HG02588 (cell line): ENCODE measurements around the gene SDK1.
"Not testable (repeated sequence)": the region's sequence is repeated elsewhere in the genome, so short reads cannot be mapped to it uniquely, and the experiment has no call there.

Experiments
- ATAC-seq: cut with Tn5 transposase; IDR thresholded peaks from one replicate; pipeline ENCODE4 v1.9.1; 2021; ENCODE audit warnings: mild to moderate bottlenecking, moderate library complexity; ENCODE audit not compliant: unreplicated experiment

Gene SDK1

GRCh38 chr7:4203626-4204512 lies 902.8 kb downstream of the SDK1 start:
- no peak for ATAC-seq

- ATAC-seq: no peak
These were observed 903.6 kb downstream of the SDK1 start for GRCh38 chr7:4204513-4205165.

GRCh38 chr7:4205828-4206227 lies 904.8 kb downstream of the SDK1 start:
- no peak for ATAC-seq

GRCh38 chr7:4207011-4207410 lies 906.0 kb downstream of the SDK1 start:
- ATAC-seq: no peak

- no peak for ATAC-seq
These were observed 907.0 kb downstream of the SDK1 start for GRCh38 chr7:4208086-4208485.

GRCh38 chr7:4208586-4208985 lies 907.5 kb downstream of the SDK1 start:
- no peak for ATAC-seq

- ATAC-seq: no peak
These were observed 908.1 kb downstream of the SDK1 start for GRCh38 chr7:4209126-4209525.

GRCh38 chr7:4209966-4210365 lies 908.9 kb downstream of the SDK1 start:
- no peak for ATAC-seq

GRCh38 chr7:4210821-4211220 lies 909.8 kb downstream of the SDK1 start:
- no peak for ATAC-seq

GRCh38 chr7:4211261-4211660 lies 910.2 kb downstream of the SDK1 start:
- no peak for ATAC-seq

- no peak for ATAC-seq
These were observed 911.3 kb downstream of the SDK1 start for GRCh38 chr7:4212376-4212775.

GRCh38 chr7:4214291-4215155 lies 913.5 kb downstream of the SDK1 start:
- ATAC-seq: no peak

GRCh38 chr7:4215176-4215720 lies 914.2 kb downstream of the SDK1 start:
- ATAC-seq: no peak

- no peak for ATAC-seq
These were observed 915.0 kb downstream of the SDK1 start for GRCh38 chr7:4216016-4216415.

- not testable (repeated sequence) for ATAC-seq
These were observed 916.1 kb downstream of the SDK1 start for GRCh38 chr7:4217126-4217660.

- no peak for ATAC-seq
These were observed 917.4 kb downstream of the SDK1 start for GRCh38 chr7:4218481-4218880.

- no peak for ATAC-seq
These were observed 919.0 kb downstream of the SDK1 start for GRCh38 chr7:4220011-4220410.

- ATAC-seq: no peak
These were observed 920.0 kb downstream of the SDK1 start for GRCh38 chr7:4221043-4221442.

GRCh38 chr7:4222676-4223075 lies 921.6 kb downstream of the SDK1 start:
- no peak for ATAC-seq

- ATAC-seq: no peak
These were observed 924.3 kb downstream of the SDK1 start for GRCh38 chr7:4225361-4225771.
